ENCODE results near the gene TMEM204. TPM values are rescaled to one million over a fixed set of nuclear protein-coding genes. Genes with fewer than 3 reads are reported as not detected.

TMEM204 gene
- total and polyA plus RNA-seq, 10 of the 15 experiments (the other 5 are each of a cell fraction or from before 2014, with no cell fraction given) = 0.05 to 0.30 (median 0.18) TPM; not detected in 7

DNA sequence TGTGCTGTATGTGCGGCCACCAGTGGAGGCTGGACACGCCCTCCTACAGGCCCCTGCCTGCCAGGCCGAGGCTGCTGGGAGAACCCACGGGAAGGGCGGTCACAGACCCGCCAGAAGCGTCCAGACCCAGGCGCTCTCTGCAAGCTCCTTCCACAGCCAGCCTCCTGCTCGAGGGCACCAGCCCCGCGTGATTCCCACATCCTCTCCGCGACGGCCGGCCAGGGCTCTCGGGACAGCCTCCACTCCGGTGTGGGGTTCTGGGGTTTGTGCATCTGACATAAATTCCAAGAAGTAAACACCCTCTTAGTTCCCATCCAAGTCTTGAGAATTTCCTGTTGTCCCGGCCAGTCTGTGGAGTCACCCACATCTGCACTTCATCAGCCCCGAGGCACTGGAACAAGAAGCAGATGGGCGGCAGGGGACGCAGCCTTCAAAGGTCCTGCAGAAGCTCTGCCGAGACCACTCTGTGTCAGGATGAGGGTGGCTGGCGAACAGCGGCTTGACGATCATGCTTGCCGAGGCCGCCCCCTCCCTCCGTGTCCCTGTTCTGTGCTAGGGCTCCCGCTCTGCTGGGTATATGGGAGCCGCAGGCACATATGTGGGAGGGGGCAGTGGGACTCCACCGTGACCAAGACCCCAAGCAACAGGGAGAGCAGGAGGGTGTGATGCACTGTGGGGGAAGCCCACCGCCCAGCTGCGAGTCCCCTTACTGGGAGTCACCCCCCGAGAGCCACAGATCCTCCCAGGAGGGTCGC, 2.4 kb upstream of the TMEM204 start (continued):
- TF ChIP-seq, protein P1, sequence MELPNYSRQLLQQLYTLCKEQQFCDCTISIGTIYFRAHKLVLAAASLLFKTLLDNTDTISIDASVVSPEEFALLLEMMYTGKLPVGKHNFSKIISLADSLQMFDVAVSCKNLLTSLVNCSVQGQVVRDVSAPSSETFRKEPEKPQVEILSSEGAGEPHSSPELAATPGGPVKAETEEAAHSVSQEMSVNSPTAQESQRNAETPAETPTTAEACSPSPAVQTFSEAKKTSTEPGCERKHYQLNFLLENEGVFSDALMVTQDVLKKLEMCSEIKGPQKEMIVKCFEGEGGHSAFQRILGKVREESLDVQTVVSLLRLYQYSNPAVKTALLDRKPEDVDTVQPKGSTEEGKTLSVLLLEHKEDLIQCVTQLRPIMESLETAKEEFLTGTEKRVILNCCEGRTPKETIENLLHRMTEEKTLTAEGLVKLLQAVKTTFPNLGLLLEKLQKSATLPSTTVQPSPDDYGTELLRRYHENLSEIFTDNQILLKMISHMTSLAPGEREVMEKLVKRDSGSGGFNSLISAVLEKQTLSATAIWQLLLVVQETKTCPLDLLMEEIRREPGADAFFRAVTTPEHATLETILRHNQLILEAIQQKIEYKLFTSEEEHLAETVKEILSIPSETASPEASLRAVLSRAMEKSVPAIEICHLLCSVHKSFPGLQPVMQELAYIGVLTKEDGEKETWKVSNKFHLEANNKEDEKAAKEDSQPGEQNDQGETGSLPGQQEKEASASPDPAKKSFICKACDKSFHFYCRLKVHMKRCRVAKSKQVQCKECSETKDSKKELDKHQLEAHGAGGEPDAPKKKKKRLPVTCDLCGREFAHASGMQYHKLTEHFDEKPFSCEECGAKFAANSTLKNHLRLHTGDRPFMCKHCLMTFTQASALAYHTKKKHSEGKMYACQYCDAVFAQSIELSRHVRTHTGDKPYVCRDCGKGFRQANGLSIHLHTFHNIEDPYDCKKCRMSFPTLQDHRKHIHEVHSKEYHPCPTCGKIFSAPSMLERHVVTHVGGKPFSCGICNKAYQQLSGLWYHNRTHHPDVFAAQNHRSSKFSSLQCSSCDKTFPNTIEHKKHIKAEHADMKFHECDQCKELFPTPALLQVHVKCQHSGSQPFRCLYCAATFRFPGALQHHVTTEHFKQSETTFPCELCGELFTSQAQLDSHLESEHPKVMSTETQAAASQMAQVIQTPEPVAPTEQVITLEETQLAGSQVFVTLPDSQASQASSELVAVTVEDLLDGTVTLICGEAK (IDR thresholded peaks at IDR 0.05; ENCODE audit: borderline replicate concordance) = no peak
- TF ChIP-seq CREB1 (IDR thresholded peaks at IDR 0.05; ENCODE audit: low read depth) (no peak), CHD4 (IDR thresholded peaks at IDR 0.05) (no peak), NR2F1 (conservative IDR thresholded peaks at IDR 0.05) (no peak), SRF (IDR thresholded peaks at IDR 0.05; ENCODE audit: low read depth in 2 of 2, low read length in 2 of 2) (no peak), NBN (IDR thresholded peaks at IDR 0.05) (no peak), ZZZ3 (IDR thresholded peaks at IDR 0.05; ENCODE audit: control insufficient read depth, insufficient read length, low read depth) (no peak), ZSCAN29 (IDR thresholded peaks at IDR 0.05) (no peak)

DNA sequence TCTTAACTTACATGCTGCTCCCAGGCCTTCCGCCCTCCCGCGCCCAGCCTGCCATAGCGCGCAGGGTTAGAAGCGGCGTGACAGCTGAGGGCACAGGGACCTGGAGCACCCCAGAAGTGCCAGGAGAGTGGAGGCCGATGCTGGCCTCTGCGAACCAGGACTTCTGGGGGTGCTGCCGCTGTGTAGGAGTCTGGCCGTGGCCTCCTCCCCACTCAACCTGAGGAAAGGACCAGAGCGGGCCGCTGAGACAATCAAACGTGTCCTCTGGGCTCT, 1.9 kb upstream of the TMEM204 start:
- ChIA-PET CTCF (no interaction called here), POLR2A (no interaction called here)
- H3K9ac ChIP-seq (ENCODE audit: control insufficient read depth, insufficient read depth, low read length) = no peak overlapping the region
- TF ChIP-seq SMARCA5 (IDR thresholded peaks at IDR 0.05) (no peak), STAT1 (conservative IDR thresholded peaks at IDR 0.05) (no peak), CBFB (IDR thresholded peaks at IDR 0.05; ENCODE audit: low read depth) (no peak), POLR2AphosphoS5 (IDR thresholded peaks at IDR 0.05; ENCODE audit: low read length) (no peak), MYC (IDR thresholded peaks at IDR 0.05; ENCODE audit: insufficient read depth, insufficient read length, insufficient replicate concordance, low read length, severe bottlenecking) (no peak)
- TF ChIP-seq, protein P2, sequence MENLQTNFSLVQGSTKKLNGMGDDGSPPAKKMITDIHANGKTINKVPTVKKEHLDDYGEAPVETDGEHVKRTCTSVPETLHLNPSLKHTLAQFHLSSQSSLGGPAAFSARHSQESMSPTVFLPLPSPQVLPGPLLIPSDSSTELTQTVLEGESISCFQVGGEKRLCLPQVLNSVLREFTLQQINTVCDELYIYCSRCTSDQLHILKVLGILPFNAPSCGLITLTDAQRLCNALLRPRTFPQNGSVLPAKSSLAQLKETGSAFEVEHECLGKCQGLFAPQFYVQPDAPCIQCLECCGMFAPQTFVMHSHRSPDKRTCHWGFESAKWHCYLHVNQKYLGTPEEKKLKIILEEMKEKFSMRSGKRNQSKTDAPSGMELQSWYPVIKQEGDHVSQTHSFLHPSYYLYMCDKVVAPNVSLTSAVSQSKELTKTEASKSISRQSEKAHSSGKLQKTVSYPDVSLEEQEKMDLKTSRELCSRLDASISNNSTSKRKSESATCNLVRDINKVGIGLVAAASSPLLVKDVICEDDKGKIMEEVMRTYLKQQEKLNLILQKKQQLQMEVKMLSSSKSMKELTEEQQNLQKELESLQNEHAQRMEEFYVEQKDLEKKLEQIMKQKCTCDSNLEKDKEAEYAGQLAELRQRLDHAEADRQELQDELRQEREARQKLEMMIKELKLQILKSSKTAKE (IDR thresholded peaks at IDR 0.05; ENCODE audit: low read depth, poor library complexity, severe bottlenecking) = no peak
- TF ChIP-seq, protein P3, sequence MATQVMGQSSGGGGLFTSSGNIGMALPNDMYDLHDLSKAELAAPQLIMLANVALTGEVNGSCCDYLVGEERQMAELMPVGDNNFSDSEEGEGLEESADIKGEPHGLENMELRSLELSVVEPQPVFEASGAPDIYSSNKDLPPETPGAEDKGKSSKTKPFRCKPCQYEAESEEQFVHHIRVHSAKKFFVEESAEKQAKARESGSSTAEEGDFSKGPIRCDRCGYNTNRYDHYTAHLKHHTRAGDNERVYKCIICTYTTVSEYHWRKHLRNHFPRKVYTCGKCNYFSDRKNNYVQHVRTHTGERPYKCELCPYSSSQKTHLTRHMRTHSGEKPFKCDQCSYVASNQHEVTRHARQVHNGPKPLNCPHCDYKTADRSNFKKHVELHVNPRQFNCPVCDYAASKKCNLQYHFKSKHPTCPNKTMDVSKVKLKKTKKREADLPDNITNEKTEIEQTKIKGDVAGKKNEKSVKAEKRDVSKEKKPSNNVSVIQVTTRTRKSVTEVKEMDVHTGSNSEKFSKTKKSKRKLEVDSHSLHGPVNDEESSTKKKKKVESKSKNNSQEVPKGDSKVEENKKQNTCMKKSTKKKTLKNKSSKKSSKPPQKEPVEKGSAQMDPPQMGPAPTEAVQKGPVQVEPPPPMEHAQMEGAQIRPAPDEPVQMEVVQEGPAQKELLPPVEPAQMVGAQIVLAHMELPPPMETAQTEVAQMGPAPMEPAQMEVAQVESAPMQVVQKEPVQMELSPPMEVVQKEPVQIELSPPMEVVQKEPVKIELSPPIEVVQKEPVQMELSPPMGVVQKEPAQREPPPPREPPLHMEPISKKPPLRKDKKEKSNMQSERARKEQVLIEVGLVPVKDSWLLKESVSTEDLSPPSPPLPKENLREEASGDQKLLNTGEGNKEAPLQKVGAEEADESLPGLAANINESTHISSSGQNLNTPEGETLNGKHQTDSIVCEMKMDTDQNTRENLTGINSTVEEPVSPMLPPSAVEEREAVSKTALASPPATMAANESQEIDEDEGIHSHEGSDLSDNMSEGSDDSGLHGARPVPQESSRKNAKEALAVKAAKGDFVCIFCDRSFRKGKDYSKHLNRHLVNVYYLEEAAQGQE (IDR thresholded peaks at IDR 0.05; ENCODE audit: low read depth, low read length) = no peak

More for the DNA sequence above, 1.9 kb upstream of the TMEM204 start:
- no peaks in the 10 kb centered on the region for H3K4me1 ChIP-seq (ENCODE audit: control insufficient read depth, insufficient read depth, low read length)
- H3K79me2 ChIP-seq (ENCODE audit: control insufficient read depth, insufficient read depth, low read length) = no peaks in the 10 kb centered on the region
- H3K4me2 ChIP-seq (ENCODE audit: control insufficient read depth, insufficient read depth) = no peak overlapping the region
- ChIA-PET SMC1A (ENCODE audit: uncharacterized antibody, unreplicated experiment) (no interaction called here), RAD21 (ENCODE audit: unreplicated experiment) (no interaction called here)
- no TSS peak for BruUV-seq (replicated peaks)
- no peaks in the 10 kb centered on the region for H4K20me1 ChIP-seq (ENCODE audit: control insufficient read depth, insufficient read depth)
- intact Hi-C loops (cut with micrococcal nuclease; ENCODE audit: unreplicated experiment) (no loop called here), in situ Hi-C loops (cut with MboI) (no loop called here)
- ATAC-seq (no peak), DNase-seq (ENCODE audit: low read depth, low spot score) (no peak), FAIRE-seq (no peak)
- no peak overlapping the region for H3K4me3 ChIP-seq
- H3K27me3 ChIP-seq (replicated peaks in 1 of 2; ENCODE audit: control insufficient read depth in 2 of 2, insufficient read depth in 2 of 2, low read length in 1 of 2) = no peaks in the 10 kb centered on the region; a peak in 2 of 4 replicates
- 66% methylated on average over 13 of the region's 14 CpGs for WGBS (ENCODE audit: insufficient coverage, insufficient replicate concordance, low lambda C conversion rate, missing lambda C conversion rate)
- no peaks in the 10 kb centered on the region for H3K36me3 ChIP-seq (ENCODE audit: control insufficient read depth in 2 of 2, insufficient read depth in 2 of 2, low read length in 1 of 2)
- H3K9me3 ChIP-seq (replicated peaks; ENCODE audit: control insufficient read depth, insufficient read depth, low read length) = no peaks in the 10 kb centered on the region
- no peak overlapping the region for H2AFZ ChIP-seq (ENCODE audit: control insufficient read depth, low read depth, low read length)
- H3K27ac ChIP-seq (ENCODE audit: control insufficient read depth, insufficient read depth) = no peak overlapping the region
